ENCODE data around the gene PXYLP1. TPM values are rescaled to one million over a fixed set of nuclear protein-coding genes. Genes with fewer than 3 reads are reported as not detected.
A peak's percentile ranks its signal among the peaks of the same experiment; 100 is the strongest.

The PXYLP1 gene
- total and polyA plus RNA-seq, 9 of the 15 experiments (the other 6 are each of a cell fraction or from before 2014, with no cell fraction given), result 0.80 to 2.9 (median 1.3) TPM

- peaks cover 9 to 19% of the 10 kb centered on the region in 2 experiments; a peak in 4 of 5 replicates for H3K4me1 ChIP-seq (replicated peaks in 1 of 2; ENCODE audit: control insufficient read depth in 2 of 2, insufficient read depth in 2 of 2, low read length in 2 of 2)
- H3K9ac ChIP-seq (ENCODE audit: insufficient read depth in 1 of 2, low read depth in 2 of 2, low read length in 2 of 2), result peak overlapping the region; percentile 7 to 75; a peak in 2 of 4 replicates
- FAIRE-seq (peak; percentile 49), ATAC-seq (peak; percentile 67), DNase-seq (ENCODE audit: extremely low read depth in 1 of 4, low spot score in 3 of 4) (peak in 2 of 4 experiments; percentile 47 to 58)
- TF ChIP-seq PHTF2 (CRISPR knock-in tag; IDR thresholded peaks at IDR 0.05), result no peak
- TF ChIP-seq CBFA2T2 (conservative IDR thresholded peaks at IDR 0.05), result peak; percentile 50; the same call in 1 of the 2 replicates
- peak; percentile 74 for TF ChIP-seq NFIC (IDR thresholded peaks at IDR 0.05)
- no peak for TF ChIP-seq MTA3 (IDR thresholded peaks at IDR 0.05; ENCODE audit: borderline replicate concordance)
- TF ChIP-seq CBFA2T3 (IDR thresholded peaks at IDR 0.05), result peak; percentile 72
- TF ChIP-seq PPARD (CRISPR knock-in tag; IDR thresholded peaks at IDR 0.05), result no peak
- peak; percentile 31; the same call in 1 of the 2 replicates for TF ChIP-seq ARID1B (IDR thresholded peaks at IDR 0.05)
- peak; percentile 38; the same call in 1 of the 2 replicates for TF ChIP-seq TEAD4 (IDR thresholded peaks at IDR 0.05; ENCODE audit: low read length)
- no peak for TF ChIP-seq TEAD4 (CRISPR knock-in tag; IDR thresholded peaks at IDR 0.05; ENCODE audit: borderline replicate concordance)
- TF ChIP-seq TAL1 (IDR thresholded peaks at IDR 0.05), result peak; percentile 26; the same call in 1 of the 2 replicates
- TF ChIP-seq SUPT5H (IDR thresholded peaks at IDR 0.05), result no peak
- TF ChIP-seq E2F6 (IDR thresholded peaks at IDR 0.05; ENCODE audit: borderline replicate concordance in 1 of 2, extremely low read depth in 1 of 2, insufficient read depth in 1 of 2, insufficient read length in 1 of 2, low read depth in 1 of 2, low read length in 1 of 2, poor library complexity in 1 of 2, severe bottlenecking in 1 of 2), result peak in 1 of 2 experiments; percentile 12
- TF ChIP-seq BRF2 (IDR thresholded peaks at IDR 0.05; ENCODE audit: borderline replicate concordance, insufficient read depth, insufficient read length), result no peak
- no peak for TF ChIP-seq ZC3H4 (CRISPR knock-in tag; IDR thresholded peaks at IDR 0.05; ENCODE audit: borderline replicate concordance)
- TF ChIP-seq NCOR1 (IDR thresholded peaks at IDR 0.05), result peak; percentile 37; the same call in 1 of the 2 replicates
- TF ChIP-seq XRCC4 (IDR thresholded peaks at IDR 0.05; ENCODE audit: extremely low read depth, insufficient read depth, insufficient read length), result no peak
- no peaks in the 10 kb centered on the region for H3K36me3 ChIP-seq (ENCODE audit: control insufficient read depth, insufficient read depth, low read length)
- no peak overlapping the region for H3K4me3 ChIP-seq
- H2AFZ ChIP-seq (ENCODE audit: low read depth, low read length), result peak overlapping the region; percentile 64
- POLR2A ChIA-PET, result interaction anchor here (0.7 to 0.8 kb wide), 2 partner anchors 199 to 715 kb away, joined by 3 read pairs; no protein-coding TSS in a partner anchor
- in situ Hi-C loops (cut with MboI) (no loop called here), intact Hi-C loops (cut with micrococcal nuclease) (no loop called here)
- no peaks in the 10 kb centered on the region for H3K9me3 ChIP-seq (replicated peaks; ENCODE audit: control insufficient read depth, insufficient read depth, low read depth, low read length)
- WGBS (ENCODE audit: insufficient coverage, low coverage, missing lambda C conversion rate), result 20% methylated on average over 11 of the region's 12 CpGs
- no peaks in the 10 kb centered on the region for H3K27me3 ChIP-seq (ENCODE audit: control insufficient read depth in 2 of 2, insufficient read depth in 2 of 2, low read length in 2 of 2)
- no peak overlapping the region for H3K27ac ChIP-seq (ENCODE audit: extremely low read depth, low read depth, low read length)
- no peaks in the 10 kb centered on the region for H4K20me1 ChIP-seq (replicated peaks; ENCODE audit: control insufficient read depth, insufficient read depth, low read length)
- no peaks in the 10 kb centered on the region for H3K9me1 ChIP-seq (ENCODE audit: control insufficient read depth, insufficient read depth, low read length)
- BruUV-seq (replicated peaks), result no TSS peak
- peak overlapping the region; percentile 36 for H3K4me2 ChIP-seq (ENCODE audit: insufficient read depth, low read length)
- CTCF ChIA-PET (ENCODE audit: low intra/inter-chr PET ratio), result no interaction called here
- no peaks in the 10 kb centered on the region for H3K79me2 ChIP-seq (ENCODE audit: control insufficient read depth, insufficient read depth, low read length)
These were observed 60.1 kb downstream of the PXYLP1 start for GRCh38 chr3:141291559-141292355.

Data from K562 (cell line).